Smooth muscle cell (in vitro differentiated cells): ENCODE data around the gene HOXA4. TPM values are rescaled to one million over a fixed set of nuclear protein-coding genes. Genes with fewer than 3 reads are reported as not detected.
A peak's percentile ranks its signal among the peaks of the same experiment; 100 is the strongest.

Experiments
- DNase-seq: peaks from one replicate; lab custom pipeline; 2025; ENCODE audit not compliant: unreplicated experiment; lab: John Stamatoyannopoulos, UW
- H2AFZ ChIP-seq: fragments of 200-600 bp; sonication (generic); 2 replicates; pipeline ENCODE4 v1.6.0; 2016; ENCODE audit warnings: antibody characterized with exemption, low read depth, mild to moderate bottlenecking
- H3F3A ChIP-seq: fragments of 200-600 bp; sonication (generic); 2 replicates; pipeline ENCODE4 v1.6.0; 2017; ENCODE audit warnings: antibody characterized with exemption, low read depth
- H3K27ac ChIP-seq: fragments of 200-600 bp; sonication (generic); 2 replicates; pipeline ENCODE4 v1.5.1; 2016; ENCODE audit warnings: low read depth, mild to moderate bottlenecking
- H3K27me3 ChIP-seq: fragments of 200-600 bp; sonication (generic); 2 replicates; pipeline ENCODE4 v1.6.1; 2016; ENCODE audit warnings: low read depth, mild to moderate bottlenecking
- H3K36me3 ChIP-seq: fragments of 200-600 bp; sonication (generic); 2 replicates; pipeline ENCODE4 v1.5.1; 2016; ENCODE audit warnings: low read depth
- H3K4me1 ChIP-seq: fragments of 200-600 bp; sonication (generic); 2 replicates; pipeline ENCODE4 v1.5.1; 2016; ENCODE audit warnings: low read depth
- H3K4me2 ChIP-seq: fragments of 200-600 bp; sonication (generic); 2 replicates; pipeline ENCODE4 v1.6.0; 2016; ENCODE audit warnings: mild to moderate bottlenecking
- H3K4me3 ChIP-seq: fragments of 200-600 bp; sonication (generic); 2 replicates; pipeline ENCODE4 v1.5.1; 2016; ENCODE audit warnings: mild to moderate bottlenecking
- H3K79me2 ChIP-seq: fragments of 200-600 bp; sonication (generic); 2 replicates; pipeline ENCODE4 v1.6.0; 2016; ENCODE audit warnings: low read depth, mild to moderate bottlenecking
- H3K9ac ChIP-seq: fragments of 200-600 bp; sonication (generic); 2 replicates; pipeline ENCODE4 v1.6.0; 2016; ENCODE audit warnings: low read depth
- H3K9me3 ChIP-seq: fragments of 200-600 bp; sonication (generic); replicated peaks from 2 replicates; pipeline ENCODE4 v1.5.1; 2016; ENCODE audit warnings: low read depth
- H4K20me1 ChIP-seq: fragments of 200-600 bp; sonication (generic); 2 replicates; pipeline ENCODE4 v1.6.0; 2016; ENCODE audit warnings: low read depth
- CTCF ChIP-seq: fragments of 200-600 bp; sonication (generic); IDR thresholded peaks from 2 replicates; pipeline ENCODE4 v1.5.1; 2017; ENCODE audit warnings: borderline replicate concordance, mild to moderate bottlenecking, antibody characterized with exemption; ENCODE audit not compliant: insufficient read depth, poor library complexity, severe bottlenecking
- WGBS: methylation state at CpG from one replicate; pipeline ENCODE4 v1.1.7; 2016; ENCODE audit warnings: low lambda C conversion rate; 5-methylcytosine and 5-hydroxymethylcytosine counted together
- polyA plus RNA-seq: library from polyadenylated mRNA; unstranded; fragments of >200 nt; fragmentation: Nextera tagmentation; extraction: Ambion mirVana; gene quantifications from 2 replicates; pipeline ENCODE4 v1.2.1, GENCODE V29; 2016
- total RNA-seq: library from RNA; depleted of rRNA; stranded (reverse); fragments of >200 nt; gene quantifications from 2 replicates; pipeline ENCODE4 v1.2.3, GENCODE V29; 2014

The HOXA4 gene
- total and polyA plus RNA-seq, 2 experiments from 2014 or later: 0.22 TPM; not detected in 1

- no peak for DNase-seq
- Histone ChIP-seq H3K4me2 (no peak overlapping the region), H3K79me2 (no peaks in the 10 kb centered on the region), H3K9ac (no peak overlapping the region), H3K36me3 (no peaks in the 10 kb centered on the region), H3K27ac (no peak overlapping the region), H2AFZ (no peak overlapping the region), H3K4me3 (no peak overlapping the region), H4K20me1 (peaks cover 11% of the 10 kb centered on the region), H3K27me3 (peaks cover 100% of the 10 kb centered on the region), H3K4me1 (peaks cover 9% of the 10 kb centered on the region), H3F3A (no peaks in the 10 kb centered on the region), H3K9me3 (no peaks in the 10 kb centered on the region)
- WGBS: 8% methylated on average over 4 of the region's 4 CpGs
- TF ChIP-seq CTCF: no peak
Observed at GRCh38 chr7:27111751-27112277, 18.7 kb downstream of the HOXA4 start.

GRCh38 chr7:27111042-27111750 is 19.4 kb downstream of the HOXA4 start:
- peak overlapping the region; percentile 24 for H3K4me3 ChIP-seq
- no peaks in the 10 kb centered on the region for H3K9me3 ChIP-seq
- no peaks in the 10 kb centered on the region for H3F3A ChIP-seq
- no peak overlapping the region for H2AFZ ChIP-seq
- 9% methylated on average over 6 of the region's 6 CpGs for WGBS
- H3K36me3 ChIP-seq: no peaks in the 10 kb centered on the region
- H3K9ac ChIP-seq: no peak overlapping the region
- H3K79me2 ChIP-seq: no peaks in the 10 kb centered on the region
- no peak for TF ChIP-seq CTCF
- no peak for DNase-seq
- H4K20me1 ChIP-seq: peaks cover 11% of the 10 kb centered on the region
- H3K27ac ChIP-seq: no peak overlapping the region
- peak overlapping the region; percentile 80 for H3K4me2 ChIP-seq
- peaks cover 100% of the 10 kb centered on the region for H3K27me3 ChIP-seq
- peaks cover 11% of the 10 kb centered on the region for H3K4me1 ChIP-seq

- no peak for TF ChIP-seq CTCF
- DNase-seq: no peak
- no peak overlapping the region for H3K27ac ChIP-seq
- no peak overlapping the region for H2AFZ ChIP-seq
- peak overlapping the region; percentile 80 for H3K4me2 ChIP-seq
- WGBS: 6% methylated on average over 50 of the region's 66 CpGs
- no peaks in the 10 kb centered on the region for H3F3A ChIP-seq
- peaks cover 100% of the 10 kb centered on the region for H3K27me3 ChIP-seq
- H4K20me1 ChIP-seq: peaks cover 18% of the 10 kb centered on the region
- H3K4me1 ChIP-seq: peaks cover 11% of the 10 kb centered on the region
- no peaks in the 10 kb centered on the region for H3K36me3 ChIP-seq
- no peak overlapping the region for H3K9ac ChIP-seq
- H3K9me3 ChIP-seq: no peaks in the 10 kb centered on the region
- peak overlapping the region; percentile 24 for H3K4me3 ChIP-seq
- no peaks in the 10 kb centered on the region for H3K79me2 ChIP-seq
Observed at GRCh38 chr7:27110186-27111031, 20.1 kb downstream of the HOXA4 start.
